NCI-H146 treated with DMSO at 0.1 percent for 48 hours (cell line): ENCODE measurements around the gene PPFIA2.
"Not testable (repeated sequence)": the region's sequence is repeated elsewhere in the genome, so short reads cannot be mapped to it uniquely, and the experiment has no call there.

ENCODE experiments used
- DNase-seq: peaks from one replicate; lab custom pipeline; 2025; ENCODE audit not compliant: unreplicated experiment; lab: John Stamatoyannopoulos, UW

Gene PPFIA2

DNA sequence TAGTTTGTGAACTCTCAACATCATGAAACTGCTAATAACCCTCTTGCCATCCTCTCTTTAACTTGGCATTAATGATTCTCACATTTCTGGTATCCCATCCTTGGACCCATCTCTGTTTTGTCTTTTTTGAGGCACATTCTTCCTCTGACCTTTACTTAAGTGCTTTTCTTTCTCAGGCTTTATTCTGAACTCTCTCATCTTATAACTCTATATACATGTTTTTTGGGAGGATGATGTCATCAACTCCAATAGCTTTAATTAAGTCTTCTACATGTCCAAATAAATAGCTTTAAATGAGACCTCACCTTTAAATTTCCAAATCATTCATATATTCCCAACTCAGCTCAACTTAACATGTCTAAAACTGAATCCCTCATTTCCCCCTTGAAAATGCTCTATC, 88.4 kb downstream of the PPFIA2 start:
- DNase-seq: no peak

DNA sequence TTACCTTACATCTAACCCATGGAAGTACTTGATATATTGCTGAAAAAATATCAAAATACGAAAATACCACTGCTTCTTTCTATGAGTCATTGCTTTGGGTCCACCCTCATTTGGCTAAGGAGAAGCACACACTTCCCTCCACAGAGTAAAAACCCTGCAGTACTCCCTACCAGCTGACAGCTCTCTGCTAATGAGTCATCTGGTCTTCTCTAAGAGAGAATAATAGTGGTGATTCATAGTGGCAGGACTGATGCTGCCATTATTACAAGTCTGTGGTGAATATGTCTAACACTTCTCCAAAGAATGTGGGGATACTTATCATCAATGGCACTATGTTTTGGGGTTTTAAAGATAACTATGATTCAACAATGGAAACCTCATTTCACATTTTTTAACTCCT, 90.7 kb downstream of the PPFIA2 start:
- DNase-seq: no peak

DNA sequence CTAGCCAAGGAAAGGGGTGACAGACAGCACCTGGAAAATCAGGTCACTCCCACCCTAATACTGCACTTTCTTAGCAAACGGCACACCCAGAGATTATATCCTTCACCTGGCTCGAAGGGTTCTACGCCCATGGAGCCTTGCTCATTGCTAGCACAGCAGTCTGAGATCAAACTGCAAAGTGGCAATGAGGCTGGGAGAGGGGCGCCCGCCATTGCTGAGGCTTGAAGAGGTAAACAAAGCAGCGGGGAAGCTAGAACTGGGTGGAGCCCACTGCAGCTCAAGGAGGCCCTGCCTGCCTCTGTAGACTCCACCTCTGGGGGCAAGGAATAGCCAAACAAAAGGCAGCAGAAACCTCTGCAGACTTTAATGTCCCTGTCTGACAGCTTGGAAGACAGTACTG, 99.8 kb downstream of the PPFIA2 start:
- DNase-seq: not testable (repeated sequence)

DNA sequence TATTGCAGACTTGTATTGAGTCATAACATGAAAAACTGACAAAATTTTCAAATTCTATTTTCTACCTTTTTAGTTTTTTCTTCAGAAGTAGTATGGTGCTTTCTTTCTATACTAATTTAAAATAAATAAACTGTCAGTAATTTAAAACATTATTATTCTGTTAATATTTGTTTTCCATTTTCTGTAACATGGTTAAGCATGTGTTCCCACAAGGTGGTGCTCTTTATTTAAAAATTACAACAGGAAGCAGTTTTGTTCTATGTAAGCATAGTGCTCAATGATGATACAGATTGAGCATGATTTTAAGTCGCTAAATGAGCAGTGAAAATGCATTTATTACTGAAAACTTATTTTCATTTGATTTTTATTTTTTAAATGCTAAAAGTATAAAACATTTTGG, 114.6 kb downstream of the PPFIA2 start:
- peak; percentile 49 for DNase-seq

DNA sequence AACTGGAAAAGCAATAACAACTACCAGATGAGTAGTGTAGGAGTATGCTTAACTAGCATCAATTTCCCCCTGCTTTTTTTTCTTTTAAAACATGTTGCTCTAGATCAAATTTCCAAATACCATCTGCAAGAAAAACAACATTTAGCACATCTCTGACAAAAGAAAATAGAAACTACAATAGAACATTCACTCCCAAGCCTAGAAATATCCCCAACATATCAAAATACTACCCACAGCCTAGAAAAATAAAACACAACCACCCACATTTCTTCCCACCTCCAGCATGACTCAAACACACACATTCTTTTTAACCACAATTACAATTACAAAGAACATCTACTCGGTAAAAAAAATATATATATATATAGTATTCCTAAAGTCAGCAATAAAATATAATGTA, 120.0 kb downstream of the PPFIA2 start:
- DNase-seq: no peak

- DNase-seq: no peak
Observed at GRCh38 chr12:81633127-81633526, 126.0 kb downstream of the PPFIA2 start.

GRCh38 chr12:81627336-81628189, 131.6 kb downstream of the PPFIA2 start:
- DNase-seq: peak; percentile 63

DNA sequence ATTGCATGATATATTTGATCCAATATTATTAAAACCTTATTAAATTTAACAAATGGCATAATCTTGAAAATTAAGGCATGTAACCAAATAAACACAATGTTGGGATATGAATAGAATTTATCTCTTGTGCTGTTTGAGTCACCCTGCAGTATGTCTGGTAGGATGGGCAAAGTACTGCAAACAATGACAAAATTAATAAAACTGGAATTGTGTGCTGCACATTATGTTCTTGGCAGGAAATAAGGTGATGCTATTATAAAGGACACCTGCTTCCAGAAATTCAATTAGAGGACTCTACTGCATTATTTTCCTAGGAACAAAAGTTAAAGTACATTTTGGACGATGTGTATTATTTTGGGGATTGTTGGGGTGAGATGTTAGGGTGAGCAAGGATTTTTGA, 132.7 kb downstream of the PPFIA2 start:
- no peak for DNase-seq

- no peak for DNase-seq
Observed at GRCh38 chr12:81617915-81618314, 141.2 kb downstream of the PPFIA2 start.

- no peak for DNase-seq
Observed at GRCh38 chr12:81615026-81615588, 144.0 kb downstream of the PPFIA2 start.

DNA sequence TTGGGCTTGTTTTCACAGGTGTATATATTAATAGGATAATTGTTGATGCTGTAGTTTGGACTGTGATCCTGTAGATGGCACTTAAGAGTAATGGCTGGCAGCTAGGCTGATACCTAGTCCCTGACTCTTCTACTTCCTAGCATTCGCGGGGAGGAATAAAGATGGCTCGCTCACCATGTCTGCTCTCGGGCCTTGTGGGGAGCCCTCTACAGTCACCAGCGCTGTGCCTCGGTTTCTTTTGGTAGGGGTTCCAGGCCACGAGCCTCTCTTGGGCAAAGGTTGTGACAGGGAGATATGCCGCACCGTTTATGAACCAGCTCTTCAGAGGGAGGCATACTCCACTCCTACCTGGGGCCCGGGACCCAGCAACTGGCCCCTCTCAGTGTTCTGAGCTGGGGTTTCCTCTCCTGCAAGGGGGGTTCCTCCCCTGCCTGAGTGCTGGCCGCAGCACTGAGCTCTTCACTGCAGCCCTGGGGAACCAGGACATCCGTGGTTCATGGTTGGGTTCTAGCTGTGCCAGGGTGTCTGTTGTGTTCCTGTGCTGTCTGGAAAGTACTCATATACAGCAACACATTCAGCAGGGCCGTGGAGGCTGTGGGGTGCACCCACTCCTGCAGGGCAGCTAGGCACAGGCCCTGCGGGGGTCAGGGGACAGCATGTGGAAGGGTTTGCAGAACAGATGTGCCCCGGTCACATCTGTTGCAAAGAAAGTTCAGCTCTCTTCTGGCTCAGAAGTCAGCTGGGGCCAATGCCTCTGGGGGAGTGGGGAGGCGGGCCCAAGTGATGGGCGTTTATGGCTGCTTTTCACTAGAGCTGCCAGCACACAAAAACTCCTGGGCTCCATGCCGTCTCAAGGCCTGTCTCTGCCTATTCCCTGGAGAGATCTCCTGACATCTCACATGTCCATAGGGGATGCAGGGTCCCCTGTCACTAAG, 147.9 kb downstream of the PPFIA2 start:
- no peak for DNase-seq

- peak; percentile 83 for DNase-seq
Observed at GRCh38 chr12:81597928-81598604, 161.1 kb downstream of the PPFIA2 start.

GRCh38 chr12:81596558-81596957, 162.6 kb downstream of the PPFIA2 start:
- peak; percentile 80 for DNase-seq

GRCh38 chr12:81591256-81591655, 167.9 kb downstream of the PPFIA2 start:
- DNase-seq: no peak

DNA sequence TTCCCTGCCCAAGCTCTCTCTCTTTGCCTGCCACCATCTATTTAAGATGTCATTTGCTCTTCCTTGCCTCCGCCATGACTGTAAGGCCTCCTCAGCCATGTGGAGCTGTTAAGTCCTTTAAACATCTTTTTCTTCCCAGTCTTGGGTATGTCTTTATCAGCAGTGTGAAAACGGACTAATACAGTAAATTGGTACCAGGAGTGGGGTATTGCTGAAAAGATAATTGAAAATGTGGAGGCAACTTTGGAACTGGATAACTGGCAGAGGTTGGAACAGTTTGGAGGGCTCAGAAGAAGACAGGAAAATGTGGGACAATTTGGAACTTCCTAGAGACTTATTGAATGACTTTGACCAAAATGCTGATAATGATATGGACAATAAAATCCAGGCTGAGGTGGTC, 168.4 kb downstream of the PPFIA2 start:
- DNase-seq: not testable (repeated sequence)

- DNase-seq: no peak
Observed at GRCh38 chr12:81588235-81589008, 170.7 kb downstream of the PPFIA2 start.

DNA sequence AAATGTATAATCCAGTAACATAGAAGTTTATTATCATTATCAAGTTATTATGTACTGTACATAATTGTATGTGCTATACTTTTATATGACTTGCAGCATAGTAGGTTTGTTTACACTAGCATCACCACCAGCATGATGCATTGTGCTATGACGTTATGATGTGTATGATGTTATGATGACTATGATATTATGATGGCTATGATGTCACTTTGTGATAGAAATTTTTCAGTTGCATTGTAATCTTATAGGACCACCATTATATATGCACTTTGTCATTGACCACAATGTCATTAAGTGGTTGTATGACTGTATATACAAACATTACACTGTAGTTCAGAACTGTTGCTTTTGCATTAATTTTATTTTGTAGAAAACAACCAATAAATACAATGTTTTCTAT, 173.4 kb downstream of the PPFIA2 start:
- no peak for DNase-seq

- no peak for DNase-seq
Observed at GRCh38 chr12:81573228-81573627, 185.9 kb downstream of the PPFIA2 start.

GRCh38 chr12:81572411-81572810, 186.7 kb downstream of the PPFIA2 start:
- DNase-seq: no peak

- DNase-seq: no peak
Observed at GRCh38 chr12:81570234-81570633, 188.9 kb downstream of the PPFIA2 start.
